ENCODE measurements around the gene CNOT1. TPM values are rescaled to one million over a fixed set of nuclear protein-coding genes. Genes with fewer than 3 reads are reported as not detected.
A peak's percentile ranks its signal among the peaks of the same experiment; 100 is the strongest.

CNOT1 gene
- total RNA-seq, 1 experiment from 2014 or later, result 328 TPM

DNA sequence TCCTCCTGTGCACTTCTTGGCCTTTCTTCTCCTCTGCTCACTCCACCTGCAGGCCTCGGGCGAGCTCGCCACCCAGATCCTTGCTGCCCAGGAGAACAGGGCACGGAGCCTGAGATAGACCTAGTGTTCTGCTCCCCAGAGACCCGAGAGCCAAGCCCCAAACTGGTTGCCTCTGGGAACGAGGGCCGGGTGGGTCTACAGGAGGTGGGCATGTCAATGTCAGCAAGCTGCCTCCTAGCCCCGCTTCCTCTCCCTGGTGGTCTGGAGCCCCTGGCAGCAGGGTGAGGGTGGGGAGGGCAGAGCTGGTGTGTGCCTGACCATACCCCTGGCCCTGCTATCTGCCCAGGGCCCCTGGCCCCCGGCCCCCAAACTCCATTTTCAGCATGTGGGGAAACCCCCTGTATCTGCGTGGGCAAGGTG, 130.5 kb downstream of the CNOT1 start:
- no peaks in the 10 kb centered on the region for H4K20me1 ChIP-seq (ENCODE audit: control insufficient read depth, insufficient read depth, insufficient read length)

More for the DNA sequence above, 130.5 kb downstream of the CNOT1 start:
- Histone ChIP-seq H2BK12ac (ENCODE audit: insufficient read length, low read depth, low read length) (no peak overlapping the region), H2BK15ac (ENCODE audit: low read depth, low read length) (no peak overlapping the region), H3K4ac (ENCODE audit: low read depth, low read length) (no peak overlapping the region), H3K4me1 (ENCODE audit: insufficient read depth, low read length) (peaks cover 3% of the 10 kb centered on the region; the same call in 1 of the 2 replicates), H3K79me2 (ENCODE audit: insufficient read depth, low read length) (no peaks in the 10 kb centered on the region), H4K91ac (ENCODE audit: insufficient read length, low read depth, low read length) (no peak overlapping the region), H3K4me2 (ENCODE audit: insufficient read depth, insufficient read length, low read length) (no peak overlapping the region), H3K56ac (ENCODE audit: insufficient read length, low read depth, low read length) (no peak overlapping the region), H2AFZ (ENCODE audit: low read length) (no peak overlapping the region), H2BK20ac (ENCODE audit: low read depth, low read length, poor library complexity, severe bottlenecking) (no peak overlapping the region), H3K18ac (ENCODE audit: insufficient read length, low read depth, low read length) (no peak overlapping the region), H3K23me2 (ENCODE audit: insufficient read length, low read depth, low read length, poor library complexity, severe bottlenecking) (peaks cover 20% of the 10 kb centered on the region), H3K9ac (ENCODE audit: extremely low read depth, insufficient read length, low read length) (no peak overlapping the region), H3K27ac (ENCODE audit: insufficient read length, low read depth, low read length) (no peak overlapping the region), H3K27me3 (ENCODE audit: insufficient read depth, low read length) (no peaks in the 10 kb centered on the region), H3K23ac (ENCODE audit: insufficient read length, low read depth, low read length) (no peak overlapping the region), H2BK5ac (ENCODE audit: insufficient read length, low read length) (no peak overlapping the region), H3K79me1 (ENCODE audit: insufficient read depth, low read depth, low read length, poor library complexity, severe bottlenecking) (no peaks in the 10 kb centered on the region), H4K8ac (replicated peaks; ENCODE audit: insufficient read length, low read depth, low read length) (no peak overlapping the region), H3K9me3 (ENCODE audit: control insufficient read depth, low read depth, low read length) (no peaks in the 10 kb centered on the region), H4K5ac (ENCODE audit: insufficient read length, low read depth, low read length) (no peak overlapping the region), H3T11ph (ENCODE audit: low read length) (no peak overlapping the region), H2BK120ac (ENCODE audit: low read depth, low read length, poor library complexity, severe bottlenecking) (no peak overlapping the region), H3K14ac (ENCODE audit: insufficient read depth, low read length) (no peak overlapping the region), H2AK5ac (ENCODE audit: insufficient read length, low read length) (no peak overlapping the region)
- Mint-ChIP-seq H3K4me1 (peaks cover 18 to 40% of the 10 kb centered on the region in 2 experiments), H3K27ac (no peak overlapping the region), H3K36me3 (ENCODE audit: insufficient read depth in 1 of 3, low read depth in 3 of 3) (no peaks in the 10 kb centered on the region), H3K9me3 (no peaks in the 10 kb centered on the region; a peak in 1 of 5 replicates), H3K4me3 (peak overlapping the region in 1 of 2 experiments; percentile 29; a peak in 2 of 5 replicates), H3K27me3 (ENCODE audit: low read depth) (peaks cover 41% of the 10 kb centered on the region)
- WGBS (ENCODE audit: extremely low coverage, insufficient read length, low lambda C conversion rate), result no CpG with 5 or more reads among the region's 10 CpGs
- DNase-seq, result peak; percentile 24
- TF ChIP-seq, protein P1, sequence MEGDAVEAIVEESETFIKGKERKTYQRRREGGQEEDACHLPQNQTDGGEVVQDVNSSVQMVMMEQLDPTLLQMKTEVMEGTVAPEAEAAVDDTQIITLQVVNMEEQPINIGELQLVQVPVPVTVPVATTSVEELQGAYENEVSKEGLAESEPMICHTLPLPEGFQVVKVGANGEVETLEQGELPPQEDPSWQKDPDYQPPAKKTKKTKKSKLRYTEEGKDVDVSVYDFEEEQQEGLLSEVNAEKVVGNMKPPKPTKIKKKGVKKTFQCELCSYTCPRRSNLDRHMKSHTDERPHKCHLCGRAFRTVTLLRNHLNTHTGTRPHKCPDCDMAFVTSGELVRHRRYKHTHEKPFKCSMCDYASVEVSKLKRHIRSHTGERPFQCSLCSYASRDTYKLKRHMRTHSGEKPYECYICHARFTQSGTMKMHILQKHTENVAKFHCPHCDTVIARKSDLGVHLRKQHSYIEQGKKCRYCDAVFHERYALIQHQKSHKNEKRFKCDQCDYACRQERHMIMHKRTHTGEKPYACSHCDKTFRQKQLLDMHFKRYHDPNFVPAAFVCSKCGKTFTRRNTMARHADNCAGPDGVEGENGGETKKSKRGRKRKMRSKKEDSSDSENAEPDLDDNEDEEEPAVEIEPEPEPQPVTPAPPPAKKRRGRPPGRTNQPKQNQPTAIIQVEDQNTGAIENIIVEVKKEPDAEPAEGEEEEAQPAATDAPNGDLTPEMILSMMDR (conservative IDR thresholded peaks at IDR 0.05), result no peak

Measured in H9 (cell line).